H1 (cell line): Measurements from ENCODE around the gene SGSM1. TPM values are rescaled to one million over a fixed set of nuclear protein-coding genes. Genes with fewer than 3 reads are reported as not detected.

Experiments
- BCL11A ChIP-seq, 2 experiments: IDR thresholded peaks; one replicate each; pipeline ENCODE4 v1.6.1; 2011; ENCODE audit warnings: low read depth in 2 of 2, low read length in 2 of 2, mild to moderate bottlenecking in 2 of 2
- polyA plus RNA-seq, 7 experiments: library from polyadenylated mRNA; depleted of rRNA in 3 of 7; stranded (reverse) in 5 of 7; unstranded in 2 of 7; fragments of >200 nt in 5 of 7; fragments of 200-250 nt in 2 of 7; gene quantifications; 1 replicate in 5 of 7; 2 replicates in 1 of 7; 4 replicates in 1 of 7; pipeline versions ENCODE4 v1.2.1 to v1.2.3, GENCODE V29; 2011 to 2013; ENCODE audit warnings: missing spikeins in 2 of 7, mixed read lengths in 2 of 7
- total RNA-seq: library from RNA; stranded (reverse); fragmentation: NEBNext Ultra II Directional; extraction: Animal tissue kit (Norgen Biotek cat#: 25700); gene quantifications from 2 replicates; pipeline ENCODE4 v1.2.1, GENCODE V29; 2021

Gene SGSM1
- total and polyA plus RNA-seq, 2 of the 8 experiments (the other 6 are each of a cell fraction or from before 2014, with no cell fraction given) = 2.8 to 5.2 TPM

- TF ChIP-seq BCL11A (IDR thresholded peaks at IDR 0.05; ENCODE audit: low read depth in 2 of 2, low read length in 2 of 2) = no peak
These were observed 39.3 kb downstream of the SGSM1 start (continued) for GRCh38 chr22:24845041-24845898.
